Loucy (cell line): ENCODE results near the gene RPS29.

Experiments used
- H2AFZ ChIP-seq: fragments of 200-600 bp; sonication (generic); 2 replicates; pipeline ENCODE4 v1.6.0; 2016; ENCODE audit warnings: antibody characterized with exemption, mild to moderate bottlenecking, low read length, moderate library complexity
- H3F3A ChIP-seq: fragments of 200-600 bp; 2 replicates; pipeline ENCODE4 v1.6.0; 2016; ENCODE audit warnings: antibody characterized with exemption, low read depth, mild to moderate bottlenecking
- H3K27me3 ChIP-seq: fragments of 200-600 bp; sonication (generic); 2 replicates; pipeline ENCODE4 v1.6.1; 2014; ENCODE audit warnings: low read length, mild to moderate bottlenecking; ENCODE audit not compliant: insufficient read depth, poor library complexity, severe bottlenecking
- H3K36me3 ChIP-seq: fragments of 200-600 bp; sonication (generic); 2 replicates; pipeline ENCODE4 v1.6.1; 2016; ENCODE audit warnings: low read length; ENCODE audit not compliant: insufficient read depth
- H3K4me1 ChIP-seq: fragments of 200-600 bp; sonication (generic); 2 replicates; pipeline ENCODE4 v1.5.1; 2014; ENCODE audit warnings: low read length, mild to moderate bottlenecking; ENCODE audit not compliant: insufficient read depth, poor library complexity, severe bottlenecking
- H3K4me2 ChIP-seq: fragments of 200-600 bp; sonication (generic); 2 replicates; pipeline ENCODE4 v1.6.0; 2014; ENCODE audit warnings: antibody characterized with exemption, low read length, low read depth, mild to moderate bottlenecking; ENCODE audit not compliant: poor library complexity, severe bottlenecking
- H3K4me3 ChIP-seq: fragments of 200-600 bp; sonication (generic); 2 replicates; pipeline ENCODE4 v1.5.1; 2014; ENCODE audit warnings: low read length, mild to moderate bottlenecking, mixed read lengths; ENCODE audit not compliant: poor library complexity, severe bottlenecking
- H3K79me2 ChIP-seq: fragments of 200-600 bp; sonication (generic); 2 replicates; pipeline ENCODE4 v1.6.1; 2014; ENCODE audit warnings: low read length; ENCODE audit not compliant: insufficient read depth
- H3K9ac ChIP-seq: fragments of 200-600 bp; sonication (generic); 2 replicates; pipeline ENCODE4 v1.6.0; 2014; ENCODE audit warnings: mild to moderate bottlenecking, low read depth, low read length, moderate library complexity; ENCODE audit not compliant: poor library complexity, severe bottlenecking
- H3K9me2 ChIP-seq: fragments of 200-600 bp; sonication (generic); replicated peaks from 2 replicates; pipeline ENCODE4 v1.6.1; 2016; ENCODE audit warnings: low read depth, low read length, mixed read lengths
- H3K9me3 ChIP-seq: fragments of 200-600 bp; sonication (generic); 2 replicates; pipeline ENCODE4 v1.6.1; 2014; ENCODE audit warnings: mild to moderate bottlenecking, antibody characterized with exemption, low read length, low read depth; ENCODE audit not compliant: insufficient read depth
- H4K20me1 ChIP-seq: fragments of 200-600 bp; sonication (generic); 2 replicates; pipeline ENCODE4 v1.6.0; 2014; ENCODE audit warnings: antibody characterized with exemption, low read length, mild to moderate bottlenecking; ENCODE audit not compliant: insufficient read depth, poor library complexity, severe bottlenecking
- CTCF ChIP-seq: fragments of 200-600 bp; sonication (generic); conservative IDR thresholded peaks from 2 replicates; pipeline ENCODE4 v1.5.1; 2014; ENCODE audit warnings: mild to moderate bottlenecking, antibody characterized with exemption, low read length
- EZH2phosphoT487 ChIP-seq: fragments of 200-600 bp; IDR thresholded peaks from 2 replicates; pipeline ENCODE4 v1.6.1; 2018; ENCODE audit warnings: antibody characterized with exemption, mild to moderate bottlenecking, moderate library complexity, borderline replicate concordance

Gene RPS29

GRCh38 chr14:49545071-49545470 lies 41.1 kb downstream of the RPS29 start:
- no peak overlapping the region for H2AFZ ChIP-seq
- H3K79me2 ChIP-seq, result no peaks in the 10 kb centered on the region
- H3K27me3 ChIP-seq, result no peaks in the 10 kb centered on the region
- no peaks in the 10 kb centered on the region for H3K36me3 ChIP-seq
- H3K9me3 ChIP-seq, result peaks cover 4% of the 10 kb centered on the region; the same call in 1 of the 2 replicates
- TF ChIP-seq CTCF (no peak), EZH2phosphoT487 (no peak)
- no peak overlapping the region for H3K4me3 ChIP-seq
- H3K9me2 ChIP-seq, result no peaks in the 10 kb centered on the region
- no peak overlapping the region for H3K4me2 ChIP-seq
- no peaks in the 10 kb centered on the region for H3F3A ChIP-seq
- no peaks in the 10 kb centered on the region for H4K20me1 ChIP-seq
- no peaks in the 10 kb centered on the region for H3K4me1 ChIP-seq
- H3K9ac ChIP-seq, result no peak overlapping the region

GRCh38 chr14:49541049-49541448 lies 45.1 kb downstream of the RPS29 start:
- Histone ChIP-seq H3K27me3 (no peaks in the 10 kb centered on the region), H3K9ac (no peak overlapping the region), H3K36me3 (no peaks in the 10 kb centered on the region), H2AFZ (no peak overlapping the region), H4K20me1 (no peaks in the 10 kb centered on the region), H3K4me1 (no peaks in the 10 kb centered on the region), H3K4me3 (no peak overlapping the region), H3K9me3 (peaks cover 4% of the 10 kb centered on the region; the same call in 1 of the 2 replicates), H3K79me2 (no peaks in the 10 kb centered on the region), H3F3A (no peaks in the 10 kb centered on the region), H3K9me2 (no peaks in the 10 kb centered on the region), H3K4me2 (no peak overlapping the region)
- TF ChIP-seq EZH2phosphoT487 (no peak), CTCF (no peak)

DNA sequence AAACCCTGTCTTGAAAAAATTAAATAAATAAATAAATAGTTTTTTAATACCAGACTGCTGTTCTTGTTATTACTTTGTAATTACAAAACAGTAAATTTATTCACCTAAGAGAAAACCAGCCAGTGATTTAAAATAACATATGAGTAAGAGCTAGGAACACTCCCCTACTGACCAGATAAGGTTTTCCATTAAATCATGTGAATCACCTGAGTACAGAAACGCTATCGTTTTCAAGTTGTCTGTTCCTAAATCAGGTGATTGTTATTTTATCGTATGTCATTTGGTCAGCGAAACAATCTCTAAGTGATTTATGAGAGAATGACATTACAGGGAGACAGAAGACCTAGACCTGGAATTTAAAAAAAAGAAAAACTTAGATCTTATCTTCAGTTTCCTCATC lies 47.3 kb downstream of the RPS29 start:
- no peaks in the 10 kb centered on the region for H4K20me1 ChIP-seq
- no peak overlapping the region for H3K4me2 ChIP-seq
- no peak overlapping the region for H3K9ac ChIP-seq
- H3K79me2 ChIP-seq, result no peaks in the 10 kb centered on the region
- no peaks in the 10 kb centered on the region for H3K27me3 ChIP-seq
- no peaks in the 10 kb centered on the region for H3K9me2 ChIP-seq
- peaks cover 4% of the 10 kb centered on the region; the same call in 1 of the 2 replicates for H3K9me3 ChIP-seq
- H3K36me3 ChIP-seq, result no peaks in the 10 kb centered on the region
- no peak for TF ChIP-seq EZH2phosphoT487
- TF ChIP-seq CTCF, result no peak
- H2AFZ ChIP-seq, result no peak overlapping the region
- no peaks in the 10 kb centered on the region for H3K4me1 ChIP-seq
- no peaks in the 10 kb centered on the region for H3F3A ChIP-seq
- no peak overlapping the region for H3K4me3 ChIP-seq
